ENCODE data around the gene RASL10A.
A peak's percentile ranks its signal among the peaks of the same experiment; 100 is the strongest.

Gene RASL10A

GRCh38 chr22:29314537-29315285, 786 bp downstream of the RASL10A start:
- no peak overlapping the region for H3K4me3 ChIP-seq (ENCODE audit: control insufficient read depth, low read depth, low read length)
- DNase-seq (ENCODE audit: low read depth), result no peak
- TF ChIP-seq CTCF (conservative IDR thresholded peaks at IDR 0.05; ENCODE audit: control insufficient read depth, insufficient read depth, low read depth, low read length), result no peak

GRCh38 chr22:29313576-29314466, 1.7 kb downstream of the RASL10A start:
- no peak for DNase-seq (ENCODE audit: low read depth)
- no peak for TF ChIP-seq CTCF (conservative IDR thresholded peaks at IDR 0.05; ENCODE audit: control insufficient read depth, insufficient read depth, low read depth, low read length)
- no peak overlapping the region for H3K4me3 ChIP-seq (ENCODE audit: control insufficient read depth, low read depth, low read length)

- TF ChIP-seq CTCF (conservative IDR thresholded peaks at IDR 0.05; ENCODE audit: control insufficient read depth, insufficient read depth, low read depth, low read length), result peak; percentile 45
- peak; percentile 56 for DNase-seq (ENCODE audit: low read depth)
- H3K4me3 ChIP-seq (ENCODE audit: control insufficient read depth, low read depth, low read length), result no peak overlapping the region
Observed at GRCh38 chr22:29313126-29313575, 2.3 kb downstream of the RASL10A start.

- DNase-seq (ENCODE audit: low read depth), result no peak
- no peak overlapping the region for H3K4me3 ChIP-seq (ENCODE audit: control insufficient read depth, low read depth, low read length)
- TF ChIP-seq CTCF (conservative IDR thresholded peaks at IDR 0.05; ENCODE audit: control insufficient read depth, insufficient read depth, low read depth, low read length), result no peak
Observed at GRCh38 chr22:29312218-29313125, 3.0 kb downstream of the RASL10A start.

- H3K4me3 ChIP-seq (ENCODE audit: control insufficient read depth, low read depth, low read length), result no peak overlapping the region
- DNase-seq (ENCODE audit: low read depth), result no peak
- no peak for TF ChIP-seq CTCF (conservative IDR thresholded peaks at IDR 0.05; ENCODE audit: control insufficient read depth, insufficient read depth, low read depth, low read length)
Observed at GRCh38 chr22:29311464-29312217, 3.9 kb downstream of the RASL10A start.
